Trophoblast cell (in vitro differentiated cells and primary cell): ENCODE data around the gene COL4A6.

ENCODE experiments used
- DNase-seq, 2 donors: peaks; one replicate each; pipeline ENCODE4 v3.0.0-alpha.2; 2016
- H2AFZ ChIP-seq: 2 replicates; pipeline ENCODE4 v1.6.1; 2013; ENCODE audit warnings: low read length, moderate library complexity, mild to moderate bottlenecking; ENCODE audit not compliant: insufficient read depth, poor library complexity
- H2AK5ac ChIP-seq: 2 replicates; pipeline ENCODE4 v1.6.1; 2013; ENCODE audit warnings: mild to moderate bottlenecking, low read length
- H2BK120ac ChIP-seq: 2 replicates; pipeline ENCODE4 v1.6.1; 2013; ENCODE audit warnings: low read length, mild to moderate bottlenecking, moderate library complexity; ENCODE audit not compliant: insufficient read depth, poor library complexity
- H2BK12ac ChIP-seq: 2 replicates; pipeline ENCODE4 v1.6.1; 2013; ENCODE audit warnings: mild to moderate bottlenecking, low read length, moderate library complexity
- H2BK5ac ChIP-seq: 2 replicates; pipeline ENCODE4 v1.6.1; 2013; ENCODE audit warnings: low read length, low read depth, moderate library complexity, mild to moderate bottlenecking; ENCODE audit not compliant: poor library complexity
- H3K14ac ChIP-seq: 2 replicates; pipeline ENCODE4 v1.6.1; 2013; ENCODE audit warnings: mild to moderate bottlenecking, low read length
- H3K18ac ChIP-seq: 2 replicates; pipeline ENCODE4 v1.6.1; 2013; ENCODE audit warnings: mild to moderate bottlenecking, low read length
- H3K23ac ChIP-seq: 2 replicates; pipeline ENCODE4 v1.6.1; 2013; ENCODE audit warnings: low read length
- H3K27ac ChIP-seq: 2 replicates; pipeline ENCODE4 v1.5.1; 2013; ENCODE audit warnings: low read depth, mild to moderate bottlenecking, inconsistent platforms, low read length, moderate library complexity
- H3K27me3 ChIP-seq: 2 replicates; pipeline ENCODE4 v1.6.1; 2013; ENCODE audit warnings: inconsistent platforms, mild to moderate bottlenecking, low read length, moderate library complexity; ENCODE audit not compliant: insufficient read depth
- H3K36me3 ChIP-seq, 2 experiments: 1 replicate in 1 of 2; 2 replicates in 1 of 2; pipeline ENCODE4 v1.6.1; 2013; ENCODE audit warnings: low read length in 2 of 2, mild to moderate bottlenecking in 2 of 2, moderate library complexity in 1 of 2; ENCODE audit not compliant: insufficient read depth in 2 of 2, control insufficient read depth in 1 of 2
- H3K4ac ChIP-seq: 2 replicates; pipeline ENCODE4 v1.6.1; 2013; ENCODE audit warnings: low read depth, mild to moderate bottlenecking, low read length, moderate library complexity
- H3K4me1 ChIP-seq, 2 experiments: 1 replicate in 1 of 2; 2 replicates in 1 of 2; pipeline ENCODE4 v1.6.1; 2013; ENCODE audit warnings: low read length in 2 of 2, mild to moderate bottlenecking in 2 of 2, moderate library complexity in 1 of 2; ENCODE audit not compliant: insufficient read depth in 2 of 2, control insufficient read depth in 1 of 2
- H3K4me2 ChIP-seq: 2 replicates; pipeline ENCODE4 v1.6.1; 2013; ENCODE audit warnings: inconsistent platforms, mild to moderate bottlenecking, low read length, moderate library complexity
- H3K4me3 ChIP-seq: 2 replicates; pipeline ENCODE4 v1.5.1; 2013; ENCODE audit warnings: mild to moderate bottlenecking, low read depth, low read length, inconsistent platforms
- H3K79me1 ChIP-seq: one replicate; pipeline ENCODE4 v1.6.1; 2013; ENCODE audit warnings: low read length
- H3K79me2 ChIP-seq: 2 replicates; pipeline ENCODE4 v1.6.1; 2013; ENCODE audit warnings: low read length, mild to moderate bottlenecking; ENCODE audit not compliant: control insufficient read depth, insufficient read depth, poor library complexity
- H3K9ac ChIP-seq: 2 replicates; pipeline ENCODE4 v1.6.1; 2013; ENCODE audit warnings: mild to moderate bottlenecking, low read length
- H3K9me3 ChIP-seq: 2 replicates; pipeline ENCODE4 v1.6.1; 2013; ENCODE audit warnings: low read depth, mild to moderate bottlenecking, control low read depth, inconsistent platforms, low read length; ENCODE audit not compliant: insufficient read depth
- H4K12ac ChIP-seq: 2 replicates; pipeline ENCODE4 v1.6.1; 2013; ENCODE audit warnings: low read depth, mild to moderate bottlenecking, low read length, moderate library complexity
- H4K8ac ChIP-seq: 2 replicates; pipeline ENCODE4 v1.6.1; 2013; ENCODE audit warnings: low read depth, mild to moderate bottlenecking, low read length, moderate library complexity
- H4K91ac ChIP-seq: one replicate; pipeline ENCODE4 v1.6.1; 2013; ENCODE audit warnings: low read depth, mild to moderate bottlenecking, low read length, moderate library complexity
- WGBS: extraction: QIAGEN DNeasy Blood & Tissue Kit; methylation state at CpG from one replicate; pipeline ENCODE4 v1.1.7; 2013; ENCODE audit warnings: missing lambda C conversion rate; ENCODE audit not compliant: insufficient read length, insufficient coverage; ENCODE audit errors: extremely low coverage; 5-methylcytosine and 5-hydroxymethylcytosine counted together

COL4A6 gene

DNA sequence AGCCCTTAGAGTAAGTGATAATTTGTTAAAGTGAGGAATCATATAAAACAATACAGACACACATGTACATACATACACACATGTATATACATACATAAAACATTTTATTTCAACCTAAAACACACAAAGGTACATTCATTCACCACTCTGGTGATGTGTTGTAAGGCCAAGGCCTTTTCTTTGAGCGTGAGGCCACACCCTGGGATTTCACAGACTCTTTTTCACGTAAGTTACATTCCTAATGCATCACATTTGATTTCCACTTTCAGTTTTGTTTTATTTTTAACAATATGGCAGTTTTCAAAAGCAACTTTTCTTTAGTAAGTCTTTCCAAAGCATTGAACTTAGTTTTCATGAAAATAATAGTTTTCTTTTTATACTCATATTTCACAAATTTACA lies 170.7 kb downstream of the COL4A6 start:
- H3K79me2 ChIP-seq = no peaks in the 10 kb centered on the region
- H3K27ac ChIP-seq = no peak overlapping the region
- peaks cover 0 to 11% of the 10 kb centered on the region in 2 experiments for H3K4me1 ChIP-seq
- no peak for DNase-seq
- no peak overlapping the region for H3K18ac ChIP-seq
- H4K12ac ChIP-seq = no peak overlapping the region
- WGBS = no CpG with 5 or more reads among the region's 2 CpGs
- no peak overlapping the region for H3K14ac ChIP-seq
- H3K9ac ChIP-seq = no peak overlapping the region
- no peak overlapping the region for H3K4me3 ChIP-seq
- no peak overlapping the region for H2BK12ac ChIP-seq
- no peak overlapping the region for H2BK5ac ChIP-seq
- H2AFZ ChIP-seq = no peak overlapping the region
- no peaks in the 10 kb centered on the region for H3K27me3 ChIP-seq
- H2BK120ac ChIP-seq = no peak overlapping the region
- H4K91ac ChIP-seq = no peak overlapping the region
- H2AK5ac ChIP-seq = no peak overlapping the region
- no peaks in the 10 kb centered on the region for H3K79me1 ChIP-seq
- no peak overlapping the region for H3K4ac ChIP-seq
- no peak overlapping the region for H3K23ac ChIP-seq
- no peaks in the 10 kb centered on the region for H3K36me3 ChIP-seq
- no peak overlapping the region for H4K8ac ChIP-seq
- no peaks in the 10 kb centered on the region for H3K9me3 ChIP-seq
- H3K4me2 ChIP-seq = no peak overlapping the region

GRCh38 chrX:108264376-108264775 lies 173.8 kb downstream of the COL4A6 start:
- Histone ChIP-seq H2AK5ac (no peak overlapping the region), H4K91ac (no peak overlapping the region), H3K14ac (no peak overlapping the region), H3K36me3 (no peaks in the 10 kb centered on the region), H4K12ac (no peak overlapping the region), H3K9me3 (no peaks in the 10 kb centered on the region), H2BK12ac (no peak overlapping the region), H2AFZ (no peak overlapping the region), H3K9ac (no peak overlapping the region), H3K27me3 (no peaks in the 10 kb centered on the region), H3K4me2 (no peak overlapping the region), H3K4me3 (no peak overlapping the region), H2BK120ac (no peak overlapping the region), H3K79me1 (no peaks in the 10 kb centered on the region), H3K4ac (no peak overlapping the region), H3K79me2 (no peaks in the 10 kb centered on the region), H3K27ac (no peak overlapping the region), H3K4me1 (no peaks in the 10 kb centered on the region), H3K23ac (no peak overlapping the region), H2BK5ac (no peak overlapping the region), H4K8ac (no peak overlapping the region), H3K18ac (no peak overlapping the region)
- no CpG with 5 or more reads among the region's 2 CpGs for WGBS
- DNase-seq = no peak

DNA sequence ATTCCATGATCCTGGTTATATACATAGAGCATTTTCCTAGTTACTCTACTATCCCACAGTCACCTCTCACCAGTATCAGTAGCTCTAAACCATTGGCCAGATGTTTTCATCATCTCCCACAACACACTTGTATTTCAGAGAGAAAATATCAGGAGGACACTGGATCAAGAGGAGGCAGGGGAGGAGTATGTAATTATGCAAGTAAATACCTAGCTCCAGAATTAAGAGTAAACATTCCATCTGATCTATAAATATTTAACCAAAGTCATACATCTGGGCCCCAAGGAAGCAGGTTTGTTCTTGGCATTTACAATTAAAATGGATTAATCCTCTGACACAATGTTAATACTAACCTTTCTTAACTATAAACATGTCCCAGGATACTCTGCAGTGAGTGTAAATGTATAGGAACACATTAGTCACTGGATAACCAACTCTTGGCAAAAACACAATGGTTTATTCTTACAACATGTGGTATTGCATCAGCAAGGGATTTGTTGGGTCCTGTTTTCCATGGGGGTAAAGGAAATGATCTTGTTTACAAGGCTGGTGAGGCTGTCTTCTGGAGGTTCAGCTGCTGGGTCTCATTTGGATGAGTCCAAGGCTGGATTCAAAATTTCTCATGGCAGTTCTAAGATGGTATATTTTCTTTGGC lies 176.5 kb downstream of the COL4A6 start:
- H3K4me2 ChIP-seq = no peak overlapping the region
- H3K4me1 ChIP-seq = no peaks in the 10 kb centered on the region
- H4K8ac ChIP-seq = no peak overlapping the region
- no peaks in the 10 kb centered on the region for H3K9me3 ChIP-seq
- H3K79me1 ChIP-seq = no peaks in the 10 kb centered on the region
- no peak overlapping the region for H2BK12ac ChIP-seq
- no peak overlapping the region for H2BK120ac ChIP-seq
- H3K79me2 ChIP-seq = no peaks in the 10 kb centered on the region
- H4K12ac ChIP-seq = no peak overlapping the region
- no peak overlapping the region for H3K9ac ChIP-seq
- H3K36me3 ChIP-seq = no peaks in the 10 kb centered on the region
- no peak overlapping the region for H3K18ac ChIP-seq
- DNase-seq = no peak
- H2AFZ ChIP-seq = no peak overlapping the region
- H3K14ac ChIP-seq = no peak overlapping the region
- H3K4ac ChIP-seq = no peak overlapping the region
- H3K27me3 ChIP-seq = no peaks in the 10 kb centered on the region
- H3K23ac ChIP-seq = no peak overlapping the region
- no peak overlapping the region for H4K91ac ChIP-seq
- no peak overlapping the region for H3K4me3 ChIP-seq
- H3K27ac ChIP-seq = no peak overlapping the region
- no peak overlapping the region for H2AK5ac ChIP-seq
- no peak overlapping the region for H2BK5ac ChIP-seq

GRCh38 chrX:108257556-108257955 lies 180.7 kb downstream of the COL4A6 start:
- Histone ChIP-seq H3K9me3 (no peaks in the 10 kb centered on the region), H3K14ac (no peak overlapping the region), H3K4me3 (no peak overlapping the region), H3K79me1 (no peaks in the 10 kb centered on the region), H2AK5ac (no peak overlapping the region), H3K79me2 (no peaks in the 10 kb centered on the region), H2BK5ac (no peak overlapping the region), H3K27me3 (no peaks in the 10 kb centered on the region), H3K27ac (no peak overlapping the region), H3K4me1 (peaks cover 0 to 1% of the 10 kb centered on the region in 2 experiments), H3K36me3 (no peaks in the 10 kb centered on the region), H2BK120ac (no peak overlapping the region), H3K23ac (no peak overlapping the region), H4K8ac (no peak overlapping the region), H3K9ac (no peak overlapping the region), H3K4me2 (no peak overlapping the region), H3K4ac (no peak overlapping the region), H4K91ac (no peak overlapping the region), H4K12ac (no peak overlapping the region), H2BK12ac (no peak overlapping the region), H3K18ac (no peak overlapping the region), H2AFZ (no peak overlapping the region)
- no peak for DNase-seq
- WGBS = 100% methylated on average over 2 of the region's 5 CpGs
